GM18861 (cell line): ENCODE measurements around the gene SIAH3.

Source experiments
- ATAC-seq: cut with Tn5 transposase; IDR thresholded peaks from one replicate; pipeline ENCODE4 v1.9.1; 2021; ENCODE audit not compliant: unreplicated experiment

SIAH3 gene

GRCh38 chr13:45748941-45749759 lies 102.4 kb downstream of the SIAH3 start:
- no peak for ATAC-seq

- ATAC-seq: no peak
These were observed 104.5 kb downstream of the SIAH3 start for GRCh38 chr13:45747071-45747470.

- no peak for ATAC-seq
These were observed 106.6 kb downstream of the SIAH3 start for GRCh38 chr13:45744979-45745378.

- no peak for ATAC-seq
These were observed 108.6 kb downstream of the SIAH3 start for GRCh38 chr13:45742985-45743384.

GRCh38 chr13:45737571-45738017 lies 114.0 kb downstream of the SIAH3 start:
- ATAC-seq: no peak

GRCh38 chr13:45733361-45733760 lies 118.2 kb downstream of the SIAH3 start:
- no peak for ATAC-seq

- ATAC-seq: no peak
These were observed 118.6 kb downstream of the SIAH3 start for GRCh38 chr13:45732916-45733315.

GRCh38 chr13:45731455-45731854 lies 120.1 kb downstream of the SIAH3 start:
- ATAC-seq: no peak

GRCh38 chr13:45728759-45729158 lies 122.8 kb downstream of the SIAH3 start:
- no peak for ATAC-seq
